Measurements from ENCODE around the gene ST6GALNAC3.

ST6GALNAC3 gene

GRCh38 chr1:76470166-76470565 is 395.6 kb downstream of the ST6GALNAC3 start:
- DNase-seq, result no peak

GRCh38 chr1:76471536-76471935 is 397.0 kb downstream of the ST6GALNAC3 start:
- no peak for DNase-seq

GRCh38 chr1:76473591-76473990 is 399.0 kb downstream of the ST6GALNAC3 start:
- DNase-seq, result no peak

GRCh38 chr1:76474922-76475321 is 400.4 kb downstream of the ST6GALNAC3 start:
- no peak for DNase-seq

GRCh38 chr1:76477156-76477555 is 402.6 kb downstream of the ST6GALNAC3 start:
- no peak for DNase-seq

- no peak for DNase-seq
Observed at GRCh38 chr1:76480827-76481226, 406.3 kb downstream of the ST6GALNAC3 start.

- no peak for DNase-seq
Observed at GRCh38 chr1:76481672-76482071, 407.1 kb downstream of the ST6GALNAC3 start.

- DNase-seq, result no peak
Observed at GRCh38 chr1:76482272-76482671, 407.7 kb downstream of the ST6GALNAC3 start.

GRCh38 chr1:76491737-76492136 is 417.2 kb downstream of the ST6GALNAC3 start:
- DNase-seq, result no peak

- no peak for DNase-seq
Observed at GRCh38 chr1:76492752-76493430, 418.3 kb downstream of the ST6GALNAC3 start.

- DNase-seq, result no peak
Observed at GRCh38 chr1:76494807-76495206, 420.3 kb downstream of the ST6GALNAC3 start.

GRCh38 chr1:76496871-76497270 is 422.3 kb downstream of the ST6GALNAC3 start:
- no peak for DNase-seq

GRCh38 chr1:76500116-76500515 is 425.6 kb downstream of the ST6GALNAC3 start:
- no peak for DNase-seq

- DNase-seq, result no peak
Observed at GRCh38 chr1:76501136-76501535, 426.6 kb downstream of the ST6GALNAC3 start.

- DNase-seq, result no peak
Observed at GRCh38 chr1:76501586-76502219, 427.2 kb downstream of the ST6GALNAC3 start.

GRCh38 chr1:76503100-76503499 is 428.6 kb downstream of the ST6GALNAC3 start:
- no peak for DNase-seq

- no peak for DNase-seq
Observed at GRCh38 chr1:76503736-76504135, 429.2 kb downstream of the ST6GALNAC3 start.

- DNase-seq, result no peak
Observed at GRCh38 chr1:76507376-76507775, 432.8 kb downstream of the ST6GALNAC3 start.

GRCh38 chr1:76508871-76509270 is 434.3 kb downstream of the ST6GALNAC3 start:
- no peak for DNase-seq

- no peak for DNase-seq
Observed at GRCh38 chr1:76510672-76511557, 436.4 kb downstream of the ST6GALNAC3 start.

GRCh38 chr1:76511558-76512179 is 437.1 kb downstream of the ST6GALNAC3 start:
- DNase-seq, result no peak

- DNase-seq, result no peak
Observed at GRCh38 chr1:76530953-76531352, 456.4 kb downstream of the ST6GALNAC3 start.

GRCh38 chr1:76541618-76542017 is 467.1 kb downstream of the ST6GALNAC3 start:
- no peak for DNase-seq
